Suprapubic skin (tissue), 4 donors: ENCODE results near the gene MUC5AC.

Experiments used
- POLR2A ChIP-seq, 2 donors: fragments of 450-650 bp; IDR thresholded peaks; one replicate each; pipeline ENCODE4 v1.6.1; 2017; ENCODE audit warnings: antibody characterized with exemption in 2 of 2, mild to moderate bottlenecking in 2 of 2, moderate library complexity in 2 of 2
- POLR2AphosphoS5 ChIP-seq, 3 donors: sonication (generic); formaldehyde crosslinking; IDR thresholded peaks; one replicate each; pipeline ENCODE4 v1.6.1; 2017; ENCODE audit warnings: antibody characterized with exemption in 3 of 3
- TF ChIP-seq, protein P1 (sequence below), 2 donors: fragments of 200-600 bp in 1 of 2; fragments of 450-650 bp in 1 of 2; sonication (generic) in 1 of 2; IDR thresholded peaks; one replicate each; pipeline ENCODE4 v1.5.1; 2016 to 2019; ENCODE audit warnings: antibody characterized with exemption in 2 of 2, mild to moderate bottlenecking in 1 of 2, moderate library complexity in 1 of 2

- TF ChIP-seq POLR2AphosphoS5 (IDR thresholded peaks at IDR 0.05) (no peak), POLR2A (IDR thresholded peaks at IDR 0.05) (no peak)
- TF ChIP-seq, protein P1, sequence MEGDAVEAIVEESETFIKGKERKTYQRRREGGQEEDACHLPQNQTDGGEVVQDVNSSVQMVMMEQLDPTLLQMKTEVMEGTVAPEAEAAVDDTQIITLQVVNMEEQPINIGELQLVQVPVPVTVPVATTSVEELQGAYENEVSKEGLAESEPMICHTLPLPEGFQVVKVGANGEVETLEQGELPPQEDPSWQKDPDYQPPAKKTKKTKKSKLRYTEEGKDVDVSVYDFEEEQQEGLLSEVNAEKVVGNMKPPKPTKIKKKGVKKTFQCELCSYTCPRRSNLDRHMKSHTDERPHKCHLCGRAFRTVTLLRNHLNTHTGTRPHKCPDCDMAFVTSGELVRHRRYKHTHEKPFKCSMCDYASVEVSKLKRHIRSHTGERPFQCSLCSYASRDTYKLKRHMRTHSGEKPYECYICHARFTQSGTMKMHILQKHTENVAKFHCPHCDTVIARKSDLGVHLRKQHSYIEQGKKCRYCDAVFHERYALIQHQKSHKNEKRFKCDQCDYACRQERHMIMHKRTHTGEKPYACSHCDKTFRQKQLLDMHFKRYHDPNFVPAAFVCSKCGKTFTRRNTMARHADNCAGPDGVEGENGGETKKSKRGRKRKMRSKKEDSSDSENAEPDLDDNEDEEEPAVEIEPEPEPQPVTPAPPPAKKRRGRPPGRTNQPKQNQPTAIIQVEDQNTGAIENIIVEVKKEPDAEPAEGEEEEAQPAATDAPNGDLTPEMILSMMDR (IDR thresholded peaks at IDR 0.05), result no peak
These were observed 1.1 kb downstream of the MUC5AC start for GRCh38 chr11:1158681-1159487.
